ENCODE data around the gene ETV2. TPM values are rescaled to one million over a fixed set of nuclear protein-coding genes. Genes with fewer than 3 reads are reported as not detected.
"Not testable (repeated sequence)": the region's sequence is repeated elsewhere in the genome, so short reads cannot be mapped to it uniquely, and the experiment has no call there.

Gene ETV2
- not detected for total RNA-seq
- polyA plus RNA-seq = under 1 TPM in 3 of 4 donors, not detected in 1; 0.44 to 0.67 (median 0.46) TPM

- H3K9me3 Mint-ChIP-seq = peaks cover 0 to 2% (median 0%) of the 10 kb centered on the region in 7 donors
- H3K27ac Mint-ChIP-seq = peak within 1 kb of the TSS in 2 of 3 donors; percentile 43 to 51
- no peaks in the 10 kb centered on the region for H3K27me3 ChIP-seq (ENCODE audit: control insufficient read depth, insufficient read depth, low read length)
- H3K4me3 Mint-ChIP-seq = peak within 1 kb of the TSS; percentile 73 to 96 (median 90)
- H3K27me3 Mint-ChIP-seq = no peaks in the 10 kb centered on the region
- H3K27ac ChIP-seq (ENCODE audit: insufficient read depth, low read length, poor library complexity, severe bottlenecking) = no peak within 1 kb of the TSS
- ATAC-seq (ENCODE audit: low read depth in 2 of 2) (no peak), DNase-seq (peak in 2 of 3 donors; percentile 41 to 55)
- H3K9me3 ChIP-seq (ENCODE audit: control insufficient read depth in 2 of 2, low read length in 2 of 2) = no peaks in the 10 kb centered on the region
- peaks cover 7% of the 10 kb centered on the region for H3K36me3 Mint-ChIP-seq
- H3K4me3 ChIP-seq (ENCODE audit: low read depth, low read length) = no peak within 1 kb of the TSS
- peaks cover 40% of the 10 kb centered on the region for H3K4me1 ChIP-seq (ENCODE audit: control insufficient read depth, insufficient read depth, low read length, poor library complexity, severe bottlenecking)
- H3K4me1 Mint-ChIP-seq = peaks cover 2 to 42% (median 15%) of the 10 kb centered on the region in 4 donors
- peaks cover 13% of the 10 kb centered on the region for H3K36me3 ChIP-seq (ENCODE audit: control insufficient read depth, insufficient read depth, low read length)
Measured at GRCh38 chr19:35641515-35642151, at the start of gene ETV2. Gene ETV2, plus strand, starts transcription at chr19:35641745. Its CDS starts 716 bp downstream, at chr19:35642461.

GRCh38 chr19:35592226-35592625 lies 49.3 kb upstream of the ETV2 start:
- Histone ChIP-seq H3K9me3 (ENCODE audit: control insufficient read depth in 2 of 2, low read length in 2 of 2) (no peaks in the 10 kb centered on the region), H3K4me3 (ENCODE audit: low read depth, low read length) (no peak overlapping the region), H3K27ac (ENCODE audit: insufficient read depth, low read length, poor library complexity, severe bottlenecking) (no peak overlapping the region), H3K4me1 (ENCODE audit: control insufficient read depth, insufficient read depth, low read length, poor library complexity, severe bottlenecking) (no peaks in the 10 kb centered on the region), H3K27me3 (ENCODE audit: control insufficient read depth, insufficient read depth, low read length) (no peaks in the 10 kb centered on the region), H3K36me3 (ENCODE audit: control insufficient read depth, insufficient read depth, low read length) (no peaks in the 10 kb centered on the region)
- DNase-seq (peak in 2 of 3 donors; percentile 26 to 67), ATAC-seq (ENCODE audit: low read depth in 2 of 2) (no peak)
- peaks cover 0 to 1% (median 0%) of the 10 kb centered on the region in 7 donors for H3K9me3 Mint-ChIP-seq
- H3K4me3 Mint-ChIP-seq = no peak overlapping the region
- H3K4me1 Mint-ChIP-seq = peaks cover 0 to 3% (median 0%) of the 10 kb centered on the region in 4 donors
- H3K27ac Mint-ChIP-seq = no peak overlapping the region
- peaks cover 11% of the 10 kb centered on the region for H3K27me3 Mint-ChIP-seq
- no peaks in the 10 kb centered on the region for H3K36me3 Mint-ChIP-seq

- ATAC-seq (ENCODE audit: low read depth in 2 of 2); H3K4me3 ChIP-seq (ENCODE audit: low read depth, low read length): not testable (repeated sequence)
Measured at GRCh38 chr19:35595026-35595425, 46.5 kb upstream of the ETV2 start.

GRCh38 chr19:35595928-35596327 lies 45.6 kb upstream of the ETV2 start:
- DNase-seq (no peak), ATAC-seq (ENCODE audit: low read depth in 2 of 2) (no peak)
- no peaks in the 10 kb centered on the region for H3K4me1 ChIP-seq (ENCODE audit: control insufficient read depth, insufficient read depth, low read length, poor library complexity, severe bottlenecking)
- no peaks in the 10 kb centered on the region for H3K9me3 Mint-ChIP-seq
- no peak overlapping the region for H3K27ac ChIP-seq (ENCODE audit: insufficient read depth, low read length, poor library complexity, severe bottlenecking)
- no peak overlapping the region for H3K4me3 Mint-ChIP-seq
- peaks cover 21% of the 10 kb centered on the region for H3K27me3 Mint-ChIP-seq
- no peaks in the 10 kb centered on the region for H3K36me3 Mint-ChIP-seq
- no peak overlapping the region for H3K4me3 ChIP-seq (ENCODE audit: low read depth, low read length)
- H3K9me3 ChIP-seq (ENCODE audit: control insufficient read depth in 2 of 2, low read length in 2 of 2) = no peaks in the 10 kb centered on the region
- H3K27me3 ChIP-seq (ENCODE audit: control insufficient read depth, insufficient read depth, low read length) = no peaks in the 10 kb centered on the region
- peaks cover 0 to 3% (median 0%) of the 10 kb centered on the region in 4 donors for H3K4me1 Mint-ChIP-seq
- H3K36me3 ChIP-seq (ENCODE audit: control insufficient read depth, insufficient read depth, low read length) = no peaks in the 10 kb centered on the region
- no peak overlapping the region for H3K27ac Mint-ChIP-seq

More at GRCh38 chr19:35595026-35595425, 46.5 kb upstream of the ETV2 start:
- not testable (repeated sequence) for H3K36me3 ChIP-seq (ENCODE audit: control insufficient read depth, insufficient read depth, low read length); H3K27me3 ChIP-seq (ENCODE audit: control insufficient read depth, insufficient read depth, low read length); H3K27ac Mint-ChIP-seq; H3K36me3 Mint-ChIP-seq; DNase-seq; H3K4me1 ChIP-seq (ENCODE audit: control insufficient read depth, insufficient read depth, low read length, poor library complexity, severe bottlenecking); H3K4me3 Mint-ChIP-seq; H3K4me1 Mint-ChIP-seq; H3K9me3 ChIP-seq (ENCODE audit: control insufficient read depth in 2 of 2, low read length in 2 of 2); H3K9me3 Mint-ChIP-seq; H3K27ac ChIP-seq (ENCODE audit: insufficient read depth, low read length, poor library complexity, severe bottlenecking)
- peaks cover 16% of the 10 kb centered on the region for H3K27me3 Mint-ChIP-seq

- no peaks in the 10 kb centered on the region for H3K4me1 ChIP-seq (ENCODE audit: control insufficient read depth, insufficient read depth, low read length, poor library complexity, severe bottlenecking)
- Mint-ChIP-seq H3K36me3 (no peaks in the 10 kb centered on the region), H3K4me1 (peaks cover 0 to 3% (median 0%) of the 10 kb centered on the region in 4 donors), H3K4me3 (no peak overlapping the region), H3K27me3 (peaks cover 21% of the 10 kb centered on the region), H3K27ac (no peak overlapping the region), H3K9me3 (no peaks in the 10 kb centered on the region)
- no peaks in the 10 kb centered on the region for H3K36me3 ChIP-seq (ENCODE audit: control insufficient read depth, insufficient read depth, low read length)
- no peaks in the 10 kb centered on the region for H3K9me3 ChIP-seq (ENCODE audit: control insufficient read depth in 2 of 2, low read length in 2 of 2)
- H3K27me3 ChIP-seq (ENCODE audit: control insufficient read depth, insufficient read depth, low read length) = no peaks in the 10 kb centered on the region
- peak in 1 of 3 donors; percentile 56 for DNase-seq
- H3K27ac ChIP-seq (ENCODE audit: insufficient read depth, low read length, poor library complexity, severe bottlenecking) = no peak overlapping the region
- peak in 1 of 2 donors; percentile 24 for ATAC-seq (ENCODE audit: low read depth in 2 of 2)
- H3K4me3 ChIP-seq (ENCODE audit: low read depth, low read length) = no peak overlapping the region
Measured at GRCh38 chr19:35596366-35596999, 45.1 kb upstream of the ETV2 start.

GRCh38 chr19:35601971-35602370 lies 39.6 kb upstream of the ETV2 start:
- no peaks in the 10 kb centered on the region for H3K36me3 Mint-ChIP-seq
- no peaks in the 10 kb centered on the region for H3K27me3 ChIP-seq (ENCODE audit: control insufficient read depth, insufficient read depth, low read length)
- H3K9me3 ChIP-seq (ENCODE audit: control insufficient read depth in 2 of 2, low read length in 2 of 2) = peaks cover 0 to 1% of the 10 kb centered on the region in 2 experiments
- peaks cover 13% of the 10 kb centered on the region for H3K27me3 Mint-ChIP-seq
- H3K9me3 Mint-ChIP-seq = no peaks in the 10 kb centered on the region
- no peak overlapping the region for H3K4me3 ChIP-seq (ENCODE audit: low read depth, low read length)
- no peaks in the 10 kb centered on the region for H3K4me1 ChIP-seq (ENCODE audit: control insufficient read depth, insufficient read depth, low read length, poor library complexity, severe bottlenecking)
- DNase-seq = no peak
- no peak overlapping the region for H3K27ac ChIP-seq (ENCODE audit: insufficient read depth, low read length, poor library complexity, severe bottlenecking)
- H3K36me3 ChIP-seq (ENCODE audit: control insufficient read depth, insufficient read depth, low read length) = no peaks in the 10 kb centered on the region
- no peak overlapping the region for H3K4me3 Mint-ChIP-seq
- ATAC-seq (ENCODE audit: low read depth in 2 of 2) = no peak
- H3K27ac Mint-ChIP-seq = no peak overlapping the region
- H3K4me1 Mint-ChIP-seq = no peaks in the 10 kb centered on the region

- not testable (repeated sequence) for H3K27me3 Mint-ChIP-seq; H3K27ac ChIP-seq (ENCODE audit: insufficient read depth, low read length, poor library complexity, severe bottlenecking); H3K36me3 Mint-ChIP-seq; H3K9me3 ChIP-seq (ENCODE audit: control insufficient read depth in 2 of 2, low read length in 2 of 2); H3K27ac Mint-ChIP-seq; H3K36me3 ChIP-seq (ENCODE audit: control insufficient read depth, insufficient read depth, low read length); H3K4me1 ChIP-seq (ENCODE audit: control insufficient read depth, insufficient read depth, low read length, poor library complexity, severe bottlenecking); ATAC-seq (ENCODE audit: low read depth in 2 of 2); H3K4me3 ChIP-seq (ENCODE audit: low read depth, low read length); DNase-seq; H3K4me1 Mint-ChIP-seq; H3K27me3 ChIP-seq (ENCODE audit: control insufficient read depth, insufficient read depth, low read length)
- Mint-ChIP-seq H3K9me3 (peaks cover 0 to 10% (median 4%) of the 10 kb centered on the region in 7 donors), H3K4me3 (peak overlapping the region in 1 of 4 donors; percentile 83)
Measured at GRCh38 chr19:35604436-35604835, 37.1 kb upstream of the ETV2 start.

Measured in CD4-positive, CD25-positive, alpha-beta regulatory T cell (primary cell).